Psoas muscle (tissue), 8 donors: ENCODE data around the gene ARFRP1. TPM values are rescaled to one million over a fixed set of nuclear protein-coding genes. Genes with fewer than 3 reads are reported as not detected.
"Not testable (repeated sequence)": the region's sequence is repeated elsewhere in the genome, so short reads cannot be mapped to it uniquely, and the experiment has no call there.

ENCODE experiments used
- ATAC-seq, 4 donors: fragments of 200-7000 bp; cut with Tn5 transposase; one replicate each; pipeline ENCODE4 v1.9.1; 2020; ENCODE audit warnings: moderate library complexity in 3 of 4, mild to moderate bottlenecking in 2 of 4
- DNase-seq, 2 donors: peaks; one replicate each; pipeline ENCODE4 v3.0.0-alpha.2; 2020
- H3K27ac ChIP-seq: fragments of 200-600 bp; one replicate; pipeline ENCODE4 v1.8.0; 2022
- H3K27me3 ChIP-seq, 3 donors: fragments of 200-600 bp in 1 of 3; one replicate each; pipeline versions ENCODE4 v1.6.1 to v1.8.0; 2013 to 2022; ENCODE audit warnings: low read length in 2 of 3, mild to moderate bottlenecking in 2 of 3, moderate library complexity in 1 of 3; ENCODE audit not compliant: insufficient read depth in 3 of 3
- H3K36me3 ChIP-seq, 2 donors: fragments of 200-600 bp in 1 of 2; one replicate each; pipeline versions ENCODE4 v1.6.1 to v1.8.0; 2013 to 2022; ENCODE audit warnings: low read depth in 1 of 2, mild to moderate bottlenecking in 1 of 2, moderate library complexity in 1 of 2; ENCODE audit not compliant: insufficient read depth in 1 of 2
- H3K4me1 ChIP-seq: fragments of 200-600 bp; one replicate; pipeline ENCODE4 v1.8.0; 2022
- H3K4me3 ChIP-seq: fragments of 200-600 bp; one replicate; pipeline ENCODE4 v1.8.0; 2022; ENCODE audit warnings: mild to moderate bottlenecking
- H3K9me3 ChIP-seq: fragments of 200-600 bp; one replicate; pipeline ENCODE4 v1.8.0; 2022
- CTCF ChIP-seq: fragments of 200-600 bp; IDR thresholded peaks from one replicate; pipeline ENCODE4 v1.8.0; 2022; ENCODE audit warnings: antibody characterized with exemption
- WGBS, 3 donors: extraction: QIAGEN DNeasy Blood & Tissue Kit; methylation state at CpG; one replicate each; pipeline versions ENCODE4 v1.1.6 to v1.1.7; 2013; 5-methylcytosine and 5-hydroxymethylcytosine counted together
- intact Hi-C, 2 donors: fragments of 100-400 bp; cut with DNase I; formaldehyde crosslinking; loops; one replicate each; pipeline versions ENCODE4 v1.11.0 to v1.14.2; 2022
- polyA plus RNA-seq, 3 donors: library from polyadenylated mRNA; stranded (reverse); fragments of 200-250 nt; gene quantifications; one replicate each; pipeline ENCODE4 v1.2.3, GENCODE V29; 2013
- total RNA-seq, 4 donors: library from RNA; stranded (reverse); fragmentation: NEBNext Ultra II Directional in 2 of 4; extraction: Animal tissue kit (Norgen Biotek cat#: 25700) in 2 of 4; gene quantifications; one replicate each; pipeline versions ENCODE4 v1.2.1 to v1.2.4, GENCODE V29; 2021 to 2023
- donor health status: healthy with polysubstance abuse.
- donor health status: DM: no; HTN: no; CAD: no; lungs with moderate emphysema.
- donor health status: Bipolar disorder and iron deficiency.
- donor health status: healthy.
- donor health status: DM: yes; HTN: yes; CAD: no.
- donor health status: DM: no; HTN: no; CAD: no.
- donor health status: DM: no; HTN: no; CAD: no.
- donor health status: DM: yes; HTN: yes; CAD: no.

The ARFRP1 gene
- total and polyA plus RNA-seq, 7 donors = 22.9 to 74.0 (median 32.5) TPM

GRCh38 chr20:63733117-63733516, 25.3 kb upstream of the ARFRP1 start:
- intact Hi-C loops = no loop called here
- 90 to 92% (median 91%) methylated on average over 12 to 13 of the region's 13 CpGs for WGBS, 3 donors

GRCh38 chr20:63732118-63733095, 24.6 kb upstream of the ARFRP1 start:
- no peak overlapping the region for H3K4me3 ChIP-seq
- H3K27me3 ChIP-seq = no peaks in the 10 kb centered on the region
- H3K27ac ChIP-seq = no peak overlapping the region
- ATAC-seq (no peak), DNase-seq (no peak)
- peaks cover 0 to 29% of the 10 kb centered on the region in 2 donors for H3K36me3 ChIP-seq
- H3K9me3 ChIP-seq = no peaks in the 10 kb centered on the region
- TF ChIP-seq CTCF = no peak
- WGBS, 3 donors = 86 to 91% (median 88%) methylated on average over 38 of the region's 38 CpGs
- intact Hi-C loops = no loop called here
- no peaks in the 10 kb centered on the region for H3K4me1 ChIP-seq

More at GRCh38 chr20:63733117-63733516, 25.3 kb upstream of the ARFRP1 start:
- no peak for TF ChIP-seq CTCF
- no peak for ATAC-seq
- Histone ChIP-seq H3K27ac (no peak overlapping the region), H3K27me3 (no peaks in the 10 kb centered on the region), H3K4me1 (peaks cover under 1% of the 10 kb centered on the region), H3K9me3 (no peaks in the 10 kb centered on the region), H3K4me3 (no peak overlapping the region), H3K36me3 (peaks cover 0 to 29% of the 10 kb centered on the region in 2 donors)
- DNase-seq = no peak

DNA sequence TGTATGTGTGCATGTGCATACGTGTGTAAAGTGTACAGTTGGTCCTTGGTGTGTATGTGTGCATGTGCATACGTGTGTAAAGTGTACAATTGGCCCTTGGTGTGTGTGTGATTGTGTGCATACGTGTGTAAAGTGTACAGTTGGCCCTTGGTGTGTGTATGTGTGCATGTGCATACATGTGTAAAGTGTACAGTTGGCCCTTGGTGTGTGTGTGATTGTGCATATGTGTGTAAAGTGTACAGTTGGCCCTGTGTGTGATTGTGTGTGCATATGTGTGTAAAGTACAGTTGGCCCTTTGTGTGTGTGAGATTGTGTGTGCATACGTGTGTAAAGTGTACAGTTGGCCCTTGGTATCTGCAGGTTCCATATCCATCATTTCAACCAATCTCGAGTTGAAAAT, 23.6 kb upstream of the ARFRP1 start:
- 70 to 92% (median 79%) methylated on average over 4 to 5 of the region's 5 CpGs for WGBS, 3 donors
- H3K27ac ChIP-seq = no peak overlapping the region
- no peak for TF ChIP-seq CTCF

GRCh38 chr20:63730189-63730733, 22.5 kb upstream of the ARFRP1 start:
- H3K36me3 ChIP-seq = peaks cover 0 to 19% of the 10 kb centered on the region in 2 donors
- H3K4me1 ChIP-seq, DNase-seq, H3K4me3 ChIP-seq, H3K27ac ChIP-seq, H3K27me3 ChIP-seq, H3K9me3 ChIP-seq, intact Hi-C loops, ATAC-seq: not testable (repeated sequence)
- WGBS, 3 donors = 92 to 94% (median 94%) methylated on average over 18 of the region's 18 CpGs

More for the DNA sequence above, 23.6 kb upstream of the ARFRP1 start:
- no peak overlapping the region for H3K4me3 ChIP-seq
- no peaks in the 10 kb centered on the region for H3K27me3 ChIP-seq
- H3K36me3 ChIP-seq = peaks cover 0 to 29% of the 10 kb centered on the region in 2 donors
- ATAC-seq (no peak), DNase-seq (no peak)
- intact Hi-C loops = no loop called here
- no peaks in the 10 kb centered on the region for H3K9me3 ChIP-seq
- no peaks in the 10 kb centered on the region for H3K4me1 ChIP-seq

DNA sequence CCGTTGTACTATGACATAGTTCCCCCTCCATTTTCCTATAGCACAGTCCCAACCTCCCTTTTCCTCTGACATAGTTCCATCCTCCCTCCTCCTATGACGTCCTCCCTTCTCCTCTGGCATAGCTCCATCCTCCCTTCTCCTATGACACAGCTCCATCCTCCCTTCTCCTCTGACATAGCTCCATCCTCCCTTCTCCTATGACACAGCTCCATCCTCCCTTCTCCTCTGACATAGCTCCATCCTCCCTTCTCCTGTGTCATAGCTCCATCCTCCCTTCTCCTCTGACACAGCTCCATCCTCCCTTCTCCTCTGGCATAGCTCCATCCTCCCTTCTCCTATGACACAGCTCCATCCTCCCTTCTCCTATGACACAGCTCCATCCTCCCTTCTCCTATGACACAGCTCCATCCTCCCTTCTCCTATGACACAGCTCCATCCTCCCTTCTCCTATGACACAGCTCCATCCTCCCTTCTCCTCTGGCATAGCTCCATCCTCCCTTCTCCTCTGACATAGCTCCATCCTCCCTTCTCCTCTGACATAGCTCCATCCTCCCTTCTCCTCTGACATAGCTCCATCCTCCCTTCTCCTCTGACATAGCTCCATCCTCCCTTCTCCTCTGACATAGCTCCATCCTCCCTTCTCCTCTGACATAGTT, 15.3 kb upstream of the ARFRP1 start:
- H3K27ac ChIP-seq, H3K27me3 ChIP-seq, ATAC-seq, H3K4me1 ChIP-seq, H3K4me3 ChIP-seq, H3K9me3 ChIP-seq, intact Hi-C loops, DNase-seq: not testable (repeated sequence)
- WGBS, 3 donors = 53 to 62% (median 60%) methylated on average over 2 of the region's 2 CpGs
- H3K36me3 ChIP-seq = peaks cover 0 to 29% of the 10 kb centered on the region in 2 donors
